Kasumi-1 (cell line): Measurements from ENCODE around the gene SV2C.
A peak's percentile ranks its signal among the peaks of the same experiment; 100 is the strongest.
"Not testable (repeated sequence)": the region's sequence is repeated elsewhere in the genome, so short reads cannot be mapped to it uniquely, and the experiment has no call there.

ENCODE experiments used
- DNase-seq, 2 experiments: peaks; one replicate each; lab custom pipeline; 2025; lab: John Stamatoyannopoulos, UW

The SV2C gene

DNA sequence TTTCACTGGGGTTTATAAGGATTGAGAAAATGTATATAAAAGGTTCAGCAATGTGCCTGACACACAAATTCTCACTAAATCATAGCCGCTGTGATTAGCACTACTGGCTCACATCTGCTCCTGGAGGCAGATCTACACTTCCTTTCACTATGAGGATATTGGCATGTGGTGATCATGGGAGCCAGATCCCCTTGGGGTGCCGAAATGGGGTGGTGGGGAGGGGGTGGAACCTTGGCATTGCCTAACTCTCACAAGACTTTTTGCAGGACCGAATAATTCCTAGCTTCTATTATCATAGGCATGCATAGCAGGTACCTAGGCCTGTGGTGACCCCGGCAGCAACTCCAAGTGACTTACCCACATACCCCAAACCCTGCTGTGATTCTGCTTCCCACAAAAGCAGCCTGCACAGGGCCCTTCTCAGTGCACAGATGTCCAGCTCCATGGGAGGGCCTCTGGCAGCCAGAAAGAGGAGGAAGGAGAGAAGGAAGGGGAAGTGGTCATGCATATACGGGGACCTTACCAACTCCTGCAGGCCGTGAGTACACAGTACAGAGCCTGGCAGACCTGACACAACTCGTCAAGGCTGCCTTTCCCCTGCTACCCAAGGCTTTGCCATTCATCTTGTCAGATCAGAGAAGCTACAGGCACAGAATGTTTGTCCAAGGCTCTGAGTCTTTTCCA lies 258.6 kb downstream of the SV2C start:
- DNase-seq = peak; percentile 44 to 47

DNA sequence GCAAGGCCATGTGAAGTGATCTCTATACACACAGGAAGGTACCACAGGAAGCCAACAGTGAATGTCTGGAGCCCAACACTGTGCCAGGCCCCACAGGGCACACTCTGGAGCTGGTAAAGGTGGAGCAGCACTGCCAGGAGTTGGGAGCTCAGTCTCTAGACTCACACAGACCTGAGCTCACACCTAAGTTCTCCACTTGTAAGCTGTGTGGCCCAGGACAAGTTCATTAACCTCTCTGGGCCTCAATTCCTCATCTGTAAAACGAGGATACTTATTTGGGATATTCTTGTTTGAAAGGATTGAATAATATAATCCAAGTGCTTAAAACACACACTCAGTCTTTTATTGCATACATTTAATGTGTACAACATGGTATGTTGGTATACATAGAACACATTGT lies 259.3 kb downstream of the SV2C start:
- DNase-seq = no peak

DNA sequence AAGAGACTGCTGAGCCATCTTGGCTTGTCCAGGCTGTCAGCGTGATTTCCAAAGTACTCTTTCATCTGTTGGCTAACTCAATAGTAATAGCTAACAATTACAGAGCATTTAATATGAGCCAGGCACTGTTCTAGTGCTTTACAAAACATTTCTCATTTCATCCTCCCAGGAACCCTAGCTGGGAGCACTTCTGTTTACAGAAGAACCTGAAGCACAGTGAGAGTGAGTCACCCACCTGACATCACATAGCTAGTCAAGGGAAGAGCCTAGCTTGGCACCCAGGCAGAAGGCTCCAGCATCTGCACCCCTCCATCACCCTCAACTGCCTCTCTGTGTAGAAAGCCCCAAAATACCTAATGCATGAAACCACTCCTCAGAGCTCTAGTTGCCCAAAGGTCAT lies 262.4 kb downstream of the SV2C start:
- DNase-seq = no peak

- DNase-seq = no peak
Measured at GRCh38 chr5:76351176-76351575, 268.0 kb downstream of the SV2C start.

- no peak for DNase-seq
Measured at GRCh38 chr5:76351577-76351976, 268.4 kb downstream of the SV2C start.

GRCh38 chr5:76356887-76357286 lies 273.7 kb downstream of the SV2C start:
- DNase-seq = no peak

DNA sequence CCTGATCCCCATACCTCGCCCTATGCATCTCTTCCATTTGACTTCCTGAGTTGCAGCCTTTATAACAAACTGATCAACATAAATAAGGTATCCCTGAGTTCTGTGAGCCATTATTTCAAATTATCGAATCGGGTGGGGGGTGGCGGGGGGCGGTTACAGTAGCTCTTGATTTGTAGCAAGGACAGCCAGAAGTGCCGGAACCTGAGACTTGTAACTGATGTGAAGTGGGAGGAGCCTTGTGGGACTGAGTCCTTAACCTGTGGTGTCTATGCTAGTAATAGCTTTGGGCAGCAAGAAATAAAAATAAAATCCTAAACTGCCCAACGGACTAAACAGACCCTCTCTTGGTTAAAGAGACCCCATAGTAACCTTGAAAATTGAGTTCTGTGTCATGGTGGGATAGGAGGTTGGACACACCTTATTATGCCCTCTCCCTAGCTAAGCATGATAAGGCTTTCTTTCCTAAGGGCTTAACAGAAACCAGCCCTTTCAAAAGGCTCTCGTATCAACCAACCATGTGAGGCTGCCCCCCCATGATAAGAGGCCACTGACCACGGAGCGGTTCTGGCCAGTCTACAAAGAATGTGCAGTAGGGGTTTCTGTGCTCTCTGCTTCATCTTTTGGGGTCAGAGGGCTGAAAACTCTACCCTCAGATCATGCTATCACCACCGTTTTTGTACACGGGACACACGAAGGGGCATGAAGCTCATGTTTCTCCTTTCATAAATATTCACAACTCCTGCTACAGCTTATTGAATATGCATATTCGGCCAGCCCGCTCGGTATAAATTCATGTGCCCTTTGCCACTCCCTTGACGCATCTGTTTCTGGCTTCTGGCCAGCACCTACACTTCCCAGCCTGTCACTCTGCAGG lies 280.4 kb downstream of the SV2C start:
- no peak for DNase-seq

- no peak for DNase-seq
Measured at GRCh38 chr5:76364226-76364589, 281.0 kb downstream of the SV2C start.

DNA sequence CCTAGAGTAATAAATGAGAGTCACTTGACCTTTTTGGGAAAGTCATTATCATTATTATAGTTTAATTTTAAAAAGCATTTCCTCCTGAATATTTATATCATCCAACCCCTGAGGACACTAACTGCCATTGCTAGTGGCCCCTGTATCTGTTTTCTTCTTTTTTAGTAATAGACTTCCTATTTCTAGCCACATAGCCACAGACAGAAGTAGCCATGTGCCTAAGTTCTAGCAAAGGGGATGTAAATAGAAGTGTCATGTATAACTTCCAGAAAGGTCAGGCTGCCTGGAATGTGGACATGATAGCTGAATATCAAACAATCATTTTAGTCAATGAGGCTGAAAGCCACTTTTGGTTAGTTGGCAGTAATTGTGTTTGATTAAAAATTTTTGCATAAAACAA lies 282.4 kb downstream of the SV2C start:
- DNase-seq = peak; percentile 43 to 69

GRCh38 chr5:76366596-76366995 lies 283.4 kb downstream of the SV2C start:
- no peak for DNase-seq

DNA sequence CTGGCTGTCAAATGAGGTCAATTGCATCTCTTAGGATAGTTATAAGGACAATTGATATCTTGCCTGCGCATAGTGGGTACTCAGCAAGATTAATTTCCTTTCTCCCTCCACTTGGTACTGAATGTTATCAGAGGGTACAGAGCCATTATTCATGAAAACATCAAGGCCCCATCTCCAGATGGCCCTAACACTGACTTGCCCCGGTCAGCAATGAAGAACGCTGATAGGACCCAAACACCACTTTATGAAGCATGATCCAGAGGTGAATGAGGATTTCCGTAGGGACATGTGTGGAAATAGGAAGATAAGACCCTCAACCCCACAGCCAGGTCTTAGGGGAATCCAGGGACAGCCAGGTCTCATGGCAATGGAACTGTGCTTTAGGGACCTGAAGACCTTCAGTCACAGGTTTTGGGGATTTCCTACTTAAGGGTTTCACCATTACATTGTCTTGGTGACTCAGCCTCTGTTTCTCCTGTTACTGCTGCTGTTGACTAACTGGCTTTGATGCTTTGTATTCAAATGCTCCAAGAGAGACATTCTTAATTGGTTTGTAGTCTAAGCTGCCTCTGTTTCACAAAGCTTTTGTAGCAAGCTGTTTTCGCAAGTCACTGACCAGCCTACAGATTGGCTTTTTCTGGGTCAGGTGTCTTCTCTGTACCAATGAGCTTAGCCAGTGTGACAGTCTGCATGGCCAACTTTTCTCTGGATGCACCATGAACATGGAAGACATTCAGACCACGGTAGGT lies 284.6 kb downstream of the SV2C start:
- no peak for DNase-seq

DNA sequence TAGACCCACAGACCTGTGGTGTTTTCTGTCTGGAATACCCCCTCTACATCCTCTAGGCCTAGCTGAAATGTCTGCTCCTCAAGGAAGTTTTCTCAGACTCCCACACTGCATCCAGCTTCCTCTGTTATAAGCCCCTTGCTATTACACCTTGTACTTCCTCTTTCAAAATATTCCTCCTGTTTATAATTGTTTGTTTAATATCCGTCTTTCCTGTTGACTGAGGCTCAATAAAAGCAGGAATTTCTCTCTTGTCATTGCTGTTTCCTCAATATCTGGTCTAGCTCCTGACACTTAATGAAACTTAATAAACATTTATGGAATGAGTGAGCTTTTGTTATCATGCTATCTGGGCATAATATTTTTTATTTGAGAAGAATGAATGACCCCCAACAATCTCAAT lies 285.8 kb downstream of the SV2C start:
- DNase-seq = no peak

DNA sequence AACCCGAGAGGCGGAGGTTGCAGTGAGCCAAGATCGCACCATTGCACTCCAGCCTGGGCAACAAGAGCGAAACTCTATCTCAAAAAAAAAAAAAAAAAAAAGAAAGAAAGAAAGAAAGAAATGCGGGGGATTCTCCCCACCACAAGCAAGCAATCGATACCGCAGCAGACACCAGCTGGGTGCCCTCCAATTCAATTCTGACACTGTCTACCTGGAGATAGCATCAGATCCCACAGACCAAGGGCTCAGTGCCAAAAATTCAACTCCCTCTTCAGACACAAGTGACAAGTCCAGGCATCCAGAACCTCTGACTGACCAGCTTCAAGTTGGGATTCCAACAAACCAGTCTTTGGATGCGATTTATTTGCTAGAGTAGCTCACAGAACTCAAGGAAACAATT lies 286.5 kb downstream of the SV2C start:
- DNase-seq = not testable (repeated sequence)

GRCh38 chr5:76371960-76372322 lies 288.8 kb downstream of the SV2C start:
- DNase-seq = no peak

DNA sequence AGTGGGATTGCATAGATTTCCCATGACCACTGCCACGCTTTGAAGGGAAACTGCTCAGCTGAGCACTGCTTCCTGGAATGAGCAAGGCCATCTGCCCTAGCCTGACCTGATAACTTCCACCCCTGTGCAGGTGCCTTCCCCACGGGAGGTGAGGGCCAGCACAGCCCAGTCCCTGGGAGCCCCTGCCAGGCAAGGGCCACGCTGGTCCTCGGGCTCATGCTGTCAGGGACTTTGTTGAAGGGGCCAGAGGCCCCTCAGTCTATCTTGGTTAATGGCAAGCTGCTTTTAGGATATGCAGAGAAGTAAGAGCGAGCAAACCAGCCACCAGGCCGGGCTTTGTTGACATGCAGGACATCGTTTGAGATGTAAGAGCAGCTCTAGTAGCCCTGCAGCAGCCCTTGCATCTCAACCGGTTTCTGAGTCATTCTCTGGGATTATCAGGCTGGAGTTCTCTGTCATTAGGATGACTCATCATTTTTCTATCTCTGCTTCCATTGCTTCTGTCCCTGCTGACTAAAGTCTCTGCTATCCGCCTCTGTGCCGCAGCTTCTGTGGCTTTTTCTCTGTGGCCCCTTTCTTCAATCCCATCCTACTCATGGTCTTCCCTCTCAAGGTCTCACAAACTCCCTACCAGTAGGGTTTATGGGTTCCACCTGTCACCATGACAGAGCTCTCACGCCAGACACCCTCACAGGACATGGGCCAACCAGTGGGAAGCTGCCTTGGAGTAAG lies 289.3 kb downstream of the SV2C start:
- peak; percentile 18 to 22 for DNase-seq

- no peak for DNase-seq
Measured at GRCh38 chr5:76376148-76376865, 293.1 kb downstream of the SV2C start.

GRCh38 chr5:76376866-76377230 lies 293.7 kb downstream of the SV2C start:
- DNase-seq = no peak

GRCh38 chr5:76378355-76378754 lies 295.2 kb downstream of the SV2C start:
- DNase-seq = no peak

- peak; percentile 21 to 26 for DNase-seq
Measured at GRCh38 chr5:76379316-76379715, 296.1 kb downstream of the SV2C start.

- no peak for DNase-seq
Measured at GRCh38 chr5:76379855-76380254, 296.7 kb downstream of the SV2C start.

DNA sequence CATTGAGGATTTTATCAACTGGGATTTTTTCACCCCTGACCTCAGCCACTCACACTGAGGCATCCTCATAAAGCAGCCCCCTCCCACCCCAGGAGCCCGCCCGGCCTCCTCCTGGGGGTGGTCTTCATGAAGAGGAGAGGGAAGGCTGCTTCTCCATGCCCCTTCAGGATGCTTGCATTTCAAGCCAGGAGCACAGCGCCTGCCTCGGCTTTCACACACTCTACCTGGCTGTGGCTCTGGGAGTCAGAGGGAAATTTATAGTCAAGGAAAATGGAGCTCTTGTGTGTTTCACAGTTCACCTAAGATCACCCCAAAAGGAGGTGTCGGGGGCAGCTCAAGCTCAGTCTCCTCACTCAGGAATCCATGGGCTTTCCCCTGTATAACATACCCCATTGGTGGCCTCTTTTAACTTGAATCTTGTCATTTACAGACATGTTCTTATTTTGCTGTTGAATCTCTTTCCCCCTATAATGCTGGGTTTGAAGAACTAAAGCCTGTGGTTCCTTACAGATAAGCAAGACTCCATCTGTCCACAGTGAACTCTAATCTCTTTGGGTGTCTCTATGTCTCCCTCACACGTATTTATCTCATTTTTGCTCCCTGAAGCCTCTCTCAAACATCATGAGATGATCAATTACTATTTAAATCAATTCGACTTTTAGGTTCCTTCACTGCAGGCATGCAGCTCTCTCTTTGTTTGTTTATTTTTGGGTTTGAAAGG lies 297.3 kb downstream of the SV2C start:
- no peak for DNase-seq
